Measurements from ENCODE around the gene TMEM61.
"Not testable (repeated sequence)": the region's sequence is repeated elsewhere in the genome, so short reads cannot be mapped to it uniquely, and the experiment has no call there.

The TMEM61 gene

GRCh38 chr1:54980528-54981241 lies at the start of gene TMEM61:
TSS of gene TMEM61 (plus strand) at chr1:54980628. CDS start at chr1:54981066, 438 bp downstream.
- no peak for DNase-seq (ENCODE audit: low read depth)

- no peak for DNase-seq (ENCODE audit: low read depth)
Observed at GRCh38 chr1:54931275-54931840, 49.1 kb upstream of the TMEM61 start.

- not testable (repeated sequence) for DNase-seq (ENCODE audit: low read depth)
Observed at GRCh38 chr1:54934081-54934480, 46.3 kb upstream of the TMEM61 start.

- peak; percentile 98 for DNase-seq (ENCODE audit: low read depth)
Observed at GRCh38 chr1:54934869-54935268, 45.6 kb upstream of the TMEM61 start.

- no peak for DNase-seq (ENCODE audit: low read depth)
Observed at GRCh38 chr1:54936791-54937190, 43.6 kb upstream of the TMEM61 start.

- no peak for DNase-seq (ENCODE audit: low read depth)
Observed at GRCh38 chr1:54937469-54937868, 43.0 kb upstream of the TMEM61 start.

- not testable (repeated sequence) for DNase-seq (ENCODE audit: low read depth)
Observed at GRCh38 chr1:54938955-54939354, 41.5 kb upstream of the TMEM61 start.

- DNase-seq (ENCODE audit: low read depth): no peak
Observed at GRCh38 chr1:54940042-54940441, 40.4 kb upstream of the TMEM61 start.

- no peak for DNase-seq (ENCODE audit: low read depth)
Observed at GRCh38 chr1:54942976-54943375, 37.5 kb upstream of the TMEM61 start.

GRCh38 chr1:54944610-54945392 lies 35.6 kb upstream of the TMEM61 start:
- DNase-seq (ENCODE audit: low read depth): no peak

GRCh38 chr1:54945393-54945936 lies 35.0 kb upstream of the TMEM61 start:
- no peak for DNase-seq (ENCODE audit: low read depth)

- DNase-seq (ENCODE audit: low read depth): no peak
Observed at GRCh38 chr1:54947540-54947939, 32.9 kb upstream of the TMEM61 start.

- DNase-seq (ENCODE audit: low read depth): no peak
Observed at GRCh38 chr1:54949053-54949452, 31.4 kb upstream of the TMEM61 start.

- no peak for DNase-seq (ENCODE audit: low read depth)
Observed at GRCh38 chr1:54950006-54950368, 30.4 kb upstream of the TMEM61 start.

GRCh38 chr1:54950369-54951163 lies 29.9 kb upstream of the TMEM61 start:
- DNase-seq (ENCODE audit: low read depth): peak; percentile 69

GRCh38 chr1:54951810-54952226 lies 28.6 kb upstream of the TMEM61 start:
- DNase-seq (ENCODE audit: low read depth): no peak

- no peak for DNase-seq (ENCODE audit: low read depth)
Observed at GRCh38 chr1:54952950-54953718, 27.3 kb upstream of the TMEM61 start.

- DNase-seq (ENCODE audit: low read depth): no peak
Observed at GRCh38 chr1:54953846-54954245, 26.6 kb upstream of the TMEM61 start.

- DNase-seq (ENCODE audit: low read depth): no peak
Observed at GRCh38 chr1:54955359-54955758, 25.1 kb upstream of the TMEM61 start.

GRCh38 chr1:54956726-54957125 lies 23.7 kb upstream of the TMEM61 start:
- DNase-seq (ENCODE audit: low read depth): no peak

- DNase-seq (ENCODE audit: low read depth): no peak
Observed at GRCh38 chr1:54959241-54959640, 21.2 kb upstream of the TMEM61 start.

Data from GM04503 (cell line).